ENCODE results near the gene DEK.

GRCh38 chr6:18207949-18208348, 56.4 kb downstream of the DEK start:
- TF ChIP-seq EZH2 (IDR thresholded peaks at IDR 0.05; ENCODE audit: borderline replicate concordance, low read length): no peak
- TF ChIP-seq, protein P1, sequence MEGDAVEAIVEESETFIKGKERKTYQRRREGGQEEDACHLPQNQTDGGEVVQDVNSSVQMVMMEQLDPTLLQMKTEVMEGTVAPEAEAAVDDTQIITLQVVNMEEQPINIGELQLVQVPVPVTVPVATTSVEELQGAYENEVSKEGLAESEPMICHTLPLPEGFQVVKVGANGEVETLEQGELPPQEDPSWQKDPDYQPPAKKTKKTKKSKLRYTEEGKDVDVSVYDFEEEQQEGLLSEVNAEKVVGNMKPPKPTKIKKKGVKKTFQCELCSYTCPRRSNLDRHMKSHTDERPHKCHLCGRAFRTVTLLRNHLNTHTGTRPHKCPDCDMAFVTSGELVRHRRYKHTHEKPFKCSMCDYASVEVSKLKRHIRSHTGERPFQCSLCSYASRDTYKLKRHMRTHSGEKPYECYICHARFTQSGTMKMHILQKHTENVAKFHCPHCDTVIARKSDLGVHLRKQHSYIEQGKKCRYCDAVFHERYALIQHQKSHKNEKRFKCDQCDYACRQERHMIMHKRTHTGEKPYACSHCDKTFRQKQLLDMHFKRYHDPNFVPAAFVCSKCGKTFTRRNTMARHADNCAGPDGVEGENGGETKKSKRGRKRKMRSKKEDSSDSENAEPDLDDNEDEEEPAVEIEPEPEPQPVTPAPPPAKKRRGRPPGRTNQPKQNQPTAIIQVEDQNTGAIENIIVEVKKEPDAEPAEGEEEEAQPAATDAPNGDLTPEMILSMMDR (IDR thresholded peaks at IDR 0.05; ENCODE audit: low read length): no peak

All from OCI-LY1 (cell line).